Mammary epithelial cell (primary cell): ENCODE results near the gene DOCK1.

Source experiments
- EZH2 ChIP-seq: IDR thresholded peaks from 2 replicates; pipeline ENCODE4 v1.6.1; 2012; ENCODE audit warnings: low read length, inconsistent platforms, borderline replicate concordance
- TF ChIP-seq, protein P1 (sequence below), 2 donors: IDR thresholded peaks in 1 of 2; conservative IDR thresholded peaks in 1 of 2; 2 replicates each; pipeline ENCODE4 v1.5.1; 2011 to 2012; ENCODE audit warnings: inconsistent platforms in 2 of 2, low read length in 2 of 2, mild to moderate bottlenecking in 2 of 2, control low read depth in 1 of 2, low read depth in 1 of 2; ENCODE audit not compliant: insufficient read depth in 1 of 2; ENCODE audit errors: extremely low read depth in 1 of 2

DNA sequence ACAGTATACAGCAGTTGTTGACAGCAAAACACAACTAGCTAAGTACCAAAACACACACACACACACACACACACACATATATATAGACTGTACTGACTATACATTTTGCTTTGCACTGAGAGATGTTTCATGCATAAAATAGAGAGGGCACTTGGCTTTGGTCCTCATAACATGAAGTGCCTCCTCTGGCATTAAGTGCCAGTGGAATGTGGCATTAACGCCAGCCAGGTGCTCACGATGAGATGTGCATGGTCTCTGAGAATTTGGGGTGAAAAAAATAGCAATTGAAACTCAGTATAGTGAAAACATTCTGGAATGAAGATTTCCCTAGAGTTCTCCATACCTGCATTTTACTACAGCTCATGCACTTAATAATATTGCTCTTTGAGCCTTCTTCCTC is 361.2 kb downstream of the DOCK1 start:
- TF ChIP-seq, protein P1, sequence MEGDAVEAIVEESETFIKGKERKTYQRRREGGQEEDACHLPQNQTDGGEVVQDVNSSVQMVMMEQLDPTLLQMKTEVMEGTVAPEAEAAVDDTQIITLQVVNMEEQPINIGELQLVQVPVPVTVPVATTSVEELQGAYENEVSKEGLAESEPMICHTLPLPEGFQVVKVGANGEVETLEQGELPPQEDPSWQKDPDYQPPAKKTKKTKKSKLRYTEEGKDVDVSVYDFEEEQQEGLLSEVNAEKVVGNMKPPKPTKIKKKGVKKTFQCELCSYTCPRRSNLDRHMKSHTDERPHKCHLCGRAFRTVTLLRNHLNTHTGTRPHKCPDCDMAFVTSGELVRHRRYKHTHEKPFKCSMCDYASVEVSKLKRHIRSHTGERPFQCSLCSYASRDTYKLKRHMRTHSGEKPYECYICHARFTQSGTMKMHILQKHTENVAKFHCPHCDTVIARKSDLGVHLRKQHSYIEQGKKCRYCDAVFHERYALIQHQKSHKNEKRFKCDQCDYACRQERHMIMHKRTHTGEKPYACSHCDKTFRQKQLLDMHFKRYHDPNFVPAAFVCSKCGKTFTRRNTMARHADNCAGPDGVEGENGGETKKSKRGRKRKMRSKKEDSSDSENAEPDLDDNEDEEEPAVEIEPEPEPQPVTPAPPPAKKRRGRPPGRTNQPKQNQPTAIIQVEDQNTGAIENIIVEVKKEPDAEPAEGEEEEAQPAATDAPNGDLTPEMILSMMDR (conservative IDR thresholded peaks at IDR 0.05 in 1 of 2, IDR thresholded peaks at IDR 0.05 in 1 of 2; ENCODE audit: extremely low read depth in 1 of 2, insufficient read depth in 1 of 2, low read depth in 1 of 2, low read length in 2 of 2): no peak
- no peak for TF ChIP-seq EZH2
